ENCODE measurements around the gene SCN2A. TPM values are rescaled to one million over a fixed set of nuclear protein-coding genes. Genes with fewer than 3 reads are reported as not detected.

Gene SCN2A
- not detected for polyA plus RNA-seq (2012; ENCODE audit: insufficient read depth, insufficient read length)

- peak; percentile 77 for DNase-seq (ENCODE audit: low read depth, low spot score)
- no peak within 1 kb of the TSS for H3K4me3 ChIP-seq (ENCODE audit: low read length)
These were observed at the start of gene SCN2A for GRCh38 chr2:165239230-165239629. TSS of gene SCN2A (plus strand) at chr2:165239414. CDS start at chr2:165295824, 56,410 bp downstream.

- H3K4me3 ChIP-seq (ENCODE audit: low read length), result no peak overlapping the region
- DNase-seq (ENCODE audit: low read depth, low spot score), result no peak
These were observed 48.0 kb upstream of the SCN2A start for GRCh38 chr2:165191096-165191728.

- DNase-seq (ENCODE audit: low read depth, low spot score), result no peak
These were observed 46.5 kb upstream of the SCN2A start for GRCh38 chr2:165192729-165193128.

GRCh38 chr2:165193178-165193777 is 45.9 kb upstream of the SCN2A start:
- DNase-seq (ENCODE audit: low read depth, low spot score), result no peak
- no peak overlapping the region for H3K4me3 ChIP-seq (ENCODE audit: low read length)

More at GRCh38 chr2:165192729-165193128, 46.5 kb upstream of the SCN2A start:
- no peak overlapping the region for H3K4me3 ChIP-seq (ENCODE audit: low read length)

GRCh38 chr2:165196411-165196810 is 42.8 kb upstream of the SCN2A start:
- no peak overlapping the region for H3K4me3 ChIP-seq (ENCODE audit: low read length)
- DNase-seq (ENCODE audit: low read depth, low spot score), result no peak

- no peak for DNase-seq (ENCODE audit: low read depth, low spot score)
- H3K4me3 ChIP-seq (ENCODE audit: low read length), result no peak overlapping the region
These were observed 41.9 kb upstream of the SCN2A start for GRCh38 chr2:165197346-165197745.

- DNase-seq (ENCODE audit: low read depth, low spot score), result no peak
- H3K4me3 ChIP-seq (ENCODE audit: low read length), result no peak overlapping the region
These were observed 41.0 kb upstream of the SCN2A start for GRCh38 chr2:165198181-165198580.

GRCh38 chr2:165202239-165202638 is 37.0 kb upstream of the SCN2A start:
- no peak overlapping the region for H3K4me3 ChIP-seq (ENCODE audit: low read length)
- DNase-seq (ENCODE audit: low read depth, low spot score), result no peak

GRCh38 chr2:165203689-165204559 is 35.3 kb upstream of the SCN2A start, which contains the start of gene SCN3A:
TSS of gene SCN3A (minus strand) at chr2:165204050. CDS start at chr2:165176394, 27,656 bp downstream.
- H3K4me3 ChIP-seq (ENCODE audit: low read length), result peak within 1 kb of the TSS; percentile 49
- peak; percentile 88 for DNase-seq (ENCODE audit: low read depth, low spot score)

- no peak for DNase-seq (ENCODE audit: low read depth, low spot score)
- H3K4me3 ChIP-seq (ENCODE audit: low read length), result no peak overlapping the region
These were observed 33.3 kb upstream of the SCN2A start for GRCh38 chr2:165205865-165206264.

- H3K4me3 ChIP-seq (ENCODE audit: low read length), result no peak overlapping the region
- no peak for DNase-seq (ENCODE audit: low read depth, low spot score)
These were observed 31.1 kb upstream of the SCN2A start for GRCh38 chr2:165208094-165208493.

- DNase-seq (ENCODE audit: low read depth, low spot score), result no peak
- no peak overlapping the region for H3K4me3 ChIP-seq (ENCODE audit: low read length)
These were observed 25.1 kb upstream of the SCN2A start for GRCh38 chr2:165214093-165214492.

- no peak overlapping the region for H3K4me3 ChIP-seq (ENCODE audit: low read length)
- DNase-seq (ENCODE audit: low read depth, low spot score), result no peak
These were observed 19.7 kb upstream of the SCN2A start for GRCh38 chr2:165219481-165219880.

- no peak overlapping the region for H3K4me3 ChIP-seq (ENCODE audit: low read length)
- no peak for DNase-seq (ENCODE audit: low read depth, low spot score)
These were observed 14.3 kb upstream of the SCN2A start for GRCh38 chr2:165224941-165225340.

- no peak for DNase-seq (ENCODE audit: low read depth, low spot score)
- H3K4me3 ChIP-seq (ENCODE audit: low read length), result no peak overlapping the region
These were observed 11.6 kb upstream of the SCN2A start for GRCh38 chr2:165227571-165227970.

- no peak overlapping the region for H3K4me3 ChIP-seq (ENCODE audit: low read length)
- no peak for DNase-seq (ENCODE audit: low read depth, low spot score)
These were observed 2.2 kb upstream of the SCN2A start for GRCh38 chr2:165237056-165237455.

- peak; percentile 28 for DNase-seq (ENCODE audit: low read depth, low spot score)
- H3K4me3 ChIP-seq (ENCODE audit: low read length), result no peak overlapping the region
These were observed 919 bp upstream of the SCN2A start for GRCh38 chr2:165238295-165238694.

- no peak overlapping the region for H3K4me3 ChIP-seq (ENCODE audit: low read length)
- no peak for DNase-seq (ENCODE audit: low read depth, low spot score)
These were observed 772 bp downstream of the SCN2A start for GRCh38 chr2:165239856-165240515.

- no peak overlapping the region for H3K4me3 ChIP-seq (ENCODE audit: low read length)
- no peak for DNase-seq (ENCODE audit: low read depth, low spot score)
These were observed 1.7 kb downstream of the SCN2A start for GRCh38 chr2:165240916-165241315.

Data from Jurkat, Clone E6-1 (cell line).